Panc1 (cell line): ENCODE data around the gene TNFRSF21.

ENCODE experiments used
- CTCF ChIP-seq: fragments of 450-650 bp; IDR thresholded peaks from 2 replicates; pipeline ENCODE4 v1.5.1; 2017; ENCODE audit warnings: mild to moderate bottlenecking
- POLR2AphosphoS5 ChIP-seq: IDR thresholded peaks from 2 replicates; pipeline ENCODE4 v1.6.1; 2012; ENCODE audit warnings: mild to moderate bottlenecking, low read depth, low read length, moderate library complexity
- REST ChIP-seq, 2 experiments: IDR thresholded peaks; 2 replicates each; pipeline ENCODE4 v1.6.1; 2011 to 2012; ENCODE audit warnings: low read depth in 2 of 2, control low read depth in 1 of 2, low read length in 1 of 2, mild to moderate bottlenecking in 1 of 2, moderate library complexity in 1 of 2; ENCODE audit not compliant: insufficient read depth in 1 of 2
- SIN3A ChIP-seq: IDR thresholded peaks from 2 replicates; pipeline ENCODE4 v1.6.1; 2012; ENCODE audit warnings: low read depth, mild to moderate bottlenecking, low read length, moderate library complexity, borderline replicate concordance; ENCODE audit not compliant: insufficient read depth
- TCF7L2 ChIP-seq: IDR thresholded peaks from 2 replicates; pipeline ENCODE4 v1.6.1; 2011; ENCODE audit warnings: mild to moderate bottlenecking, low read depth, low read length, inconsistent platforms

DNA sequence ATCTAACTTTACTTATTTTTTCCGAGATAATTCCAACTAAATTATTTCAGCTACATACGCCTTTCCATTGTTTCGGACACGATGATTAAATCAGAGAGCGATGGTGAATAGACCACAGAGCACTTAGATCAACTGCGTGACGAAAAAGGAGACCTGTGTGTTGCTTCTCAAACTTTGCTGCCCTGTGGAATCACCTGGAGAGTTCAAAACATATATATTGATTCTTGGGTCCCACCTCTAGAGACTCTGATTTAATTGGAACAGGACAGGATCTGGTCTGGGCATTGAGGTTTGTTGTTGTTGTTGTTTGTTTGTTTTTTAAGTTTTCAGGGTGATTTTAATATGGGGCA lies 401 bp upstream of the TNFRSF21 start:
- TF ChIP-seq CTCF (no peak; the same call in none of the 2 replicates), POLR2AphosphoS5 (no peak), REST (IDR thresholded peaks at IDR 0.05; ENCODE audit: insufficient read depth in 1 of 2, low read depth in 2 of 2, low read length in 1 of 2) (no peak), SIN3A (no peak), TCF7L2 (no peak)
